Activated naive CD8-positive, alpha-beta T cell (primary cell): ENCODE data around the gene POLA1.

Experiments
- H3K27ac Mint-ChIP-seq: one replicate; pipeline ENCODE4 v1.8.0; 2021; ENCODE audit warnings: mixed read lengths
- H3K27me3 Mint-ChIP-seq: one replicate; pipeline ENCODE4 v1.8.0; 2021; ENCODE audit warnings: mixed read lengths
- H3K36me3 Mint-ChIP-seq: one replicate; pipeline ENCODE4 v1.8.0; 2021; ENCODE audit warnings: mixed read lengths
- H3K4me1 Mint-ChIP-seq: one replicate; pipeline ENCODE4 v1.8.0; 2021; ENCODE audit warnings: low read depth, mixed read lengths
- H3K4me3 Mint-ChIP-seq: one replicate; pipeline ENCODE4 v1.8.0; 2021; ENCODE audit warnings: mild to moderate bottlenecking, mixed read lengths
- H3K9me3 Mint-ChIP-seq: one replicate; pipeline ENCODE4 v1.8.0; 2021; ENCODE audit warnings: low read depth, mixed read lengths

Gene POLA1

DNA sequence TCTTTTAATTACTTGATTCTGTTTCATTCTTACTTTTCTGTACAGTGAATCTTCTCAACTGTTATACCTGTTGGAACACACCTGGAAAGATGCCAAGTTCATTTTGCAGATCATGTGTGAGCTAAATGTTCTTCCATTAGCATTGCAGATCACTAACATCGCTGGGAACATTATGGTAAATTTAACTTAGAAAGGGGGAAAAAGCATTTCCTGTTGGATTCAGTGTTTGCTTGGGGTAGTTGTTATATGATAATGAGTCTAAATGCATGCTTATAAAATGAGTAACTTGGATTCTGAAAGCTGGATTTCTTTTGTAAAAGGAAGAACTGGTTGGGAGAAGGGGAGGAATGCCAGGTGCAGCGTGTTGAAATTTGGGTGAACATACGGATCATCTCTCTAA is 47.6 kb downstream of the POLA1 start:
- Mint-ChIP-seq H3K9me3 (no peaks in the 10 kb centered on the region), H3K27ac (no peak overlapping the region), H3K27me3 (no peaks in the 10 kb centered on the region), H3K36me3 (peaks cover 2% of the 10 kb centered on the region), H3K4me1 (no peaks in the 10 kb centered on the region), H3K4me3 (no peak overlapping the region)

DNA sequence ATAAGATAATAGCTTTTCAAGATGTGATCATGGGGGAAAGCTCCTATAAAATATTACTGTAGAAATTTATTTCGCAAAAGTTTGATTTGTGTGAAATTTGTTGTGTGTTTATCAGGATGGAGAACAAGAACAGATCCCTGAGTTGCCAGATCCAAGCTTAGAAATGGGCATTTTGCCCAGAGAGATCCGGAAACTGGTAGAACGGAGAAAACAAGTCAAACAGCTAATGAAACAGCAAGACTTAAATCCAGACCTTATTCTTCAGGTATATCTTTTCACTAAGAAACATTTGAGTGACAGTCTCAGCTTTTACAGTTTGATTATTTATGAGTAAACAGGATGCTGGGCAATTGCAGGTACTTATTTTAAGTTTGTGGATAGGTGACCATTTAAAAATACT is 54.5 kb downstream of the POLA1 start:
- Mint-ChIP-seq H3K4me3 (no peak overlapping the region), H3K27me3 (no peaks in the 10 kb centered on the region), H3K4me1 (no peaks in the 10 kb centered on the region), H3K9me3 (no peaks in the 10 kb centered on the region), H3K36me3 (peaks cover 5% of the 10 kb centered on the region), H3K27ac (no peak overlapping the region)

DNA sequence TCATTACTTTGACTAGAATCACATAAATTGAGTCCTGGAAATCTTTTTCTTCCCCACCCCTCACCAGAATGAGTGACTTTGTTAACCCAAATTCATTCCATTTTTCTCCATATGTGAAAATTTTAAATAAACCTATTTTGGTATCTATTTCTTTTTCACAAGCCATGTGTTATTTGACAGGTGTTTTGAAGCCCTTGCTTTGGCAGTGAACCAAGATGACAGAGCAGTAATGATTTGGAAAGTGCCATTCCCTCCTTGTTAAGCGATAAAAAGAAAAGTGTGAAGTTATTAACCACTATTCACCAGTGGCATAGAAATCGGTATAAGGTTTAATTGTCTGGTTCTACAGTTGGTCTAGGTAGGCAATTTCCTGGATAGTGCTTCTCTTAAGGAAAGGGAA is 66.1 kb downstream of the POLA1 start:
- no peaks in the 10 kb centered on the region for H3K27me3 Mint-ChIP-seq
- no peaks in the 10 kb centered on the region for H3K9me3 Mint-ChIP-seq
- no peak overlapping the region for H3K27ac Mint-ChIP-seq
- H3K4me3 Mint-ChIP-seq, result no peak overlapping the region
- H3K36me3 Mint-ChIP-seq, result peaks cover 7% of the 10 kb centered on the region
- no peaks in the 10 kb centered on the region for H3K4me1 Mint-ChIP-seq

- Mint-ChIP-seq H3K27ac (no peak overlapping the region), H3K4me1 (no peaks in the 10 kb centered on the region)
These were observed 66.8 kb downstream of the POLA1 start for GRCh38 chrX:24760363-24761000.

GRCh38 chrX:24761306-24761705 is 67.6 kb downstream of the POLA1 start:
- Mint-ChIP-seq H3K27ac (no peak overlapping the region), H3K9me3 (no peaks in the 10 kb centered on the region), H3K36me3 (peaks cover 8% of the 10 kb centered on the region), H3K4me1 (no peaks in the 10 kb centered on the region), H3K4me3 (no peak overlapping the region), H3K27me3 (no peaks in the 10 kb centered on the region)

More at GRCh38 chrX:24760363-24761000, 66.8 kb downstream of the POLA1 start:
- no peak overlapping the region for H3K4me3 Mint-ChIP-seq
- H3K27me3 Mint-ChIP-seq, result no peaks in the 10 kb centered on the region
- no peaks in the 10 kb centered on the region for H3K9me3 Mint-ChIP-seq
- H3K36me3 Mint-ChIP-seq, result peaks cover 7% of the 10 kb centered on the region

DNA sequence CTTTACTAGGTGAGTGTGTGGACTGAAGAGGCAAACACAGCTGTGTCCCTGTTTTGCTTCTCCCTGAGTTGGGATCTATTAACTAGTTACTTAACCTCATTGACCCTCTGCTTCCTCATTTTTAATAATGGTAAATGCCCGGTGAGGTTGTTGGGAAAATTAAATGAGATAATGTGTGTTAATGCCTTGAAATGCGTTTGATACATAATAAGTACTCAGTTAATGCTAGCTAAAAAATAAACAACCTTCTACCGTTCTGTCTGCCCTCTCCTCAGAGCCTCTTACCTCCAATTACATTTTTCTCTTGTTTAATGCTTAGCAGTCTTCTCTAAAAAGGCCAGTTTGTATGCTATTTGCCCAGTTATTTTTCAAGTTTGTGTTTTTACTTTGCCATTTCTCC is 70.3 kb downstream of the POLA1 start:
- peaks cover 12% of the 10 kb centered on the region for H3K36me3 Mint-ChIP-seq
- no peak overlapping the region for H3K27ac Mint-ChIP-seq
- no peaks in the 10 kb centered on the region for H3K9me3 Mint-ChIP-seq
- no peaks in the 10 kb centered on the region for H3K27me3 Mint-ChIP-seq
- no peaks in the 10 kb centered on the region for H3K4me1 Mint-ChIP-seq
- H3K4me3 Mint-ChIP-seq, result no peak overlapping the region

GRCh38 chrX:24767557-24767956 is 73.8 kb downstream of the POLA1 start:
- H3K4me3 Mint-ChIP-seq, result no peak overlapping the region
- H3K27me3 Mint-ChIP-seq, result no peaks in the 10 kb centered on the region
- no peak overlapping the region for H3K27ac Mint-ChIP-seq
- peaks cover 7% of the 10 kb centered on the region for H3K36me3 Mint-ChIP-seq
- H3K9me3 Mint-ChIP-seq, result no peaks in the 10 kb centered on the region
- no peaks in the 10 kb centered on the region for H3K4me1 Mint-ChIP-seq

DNA sequence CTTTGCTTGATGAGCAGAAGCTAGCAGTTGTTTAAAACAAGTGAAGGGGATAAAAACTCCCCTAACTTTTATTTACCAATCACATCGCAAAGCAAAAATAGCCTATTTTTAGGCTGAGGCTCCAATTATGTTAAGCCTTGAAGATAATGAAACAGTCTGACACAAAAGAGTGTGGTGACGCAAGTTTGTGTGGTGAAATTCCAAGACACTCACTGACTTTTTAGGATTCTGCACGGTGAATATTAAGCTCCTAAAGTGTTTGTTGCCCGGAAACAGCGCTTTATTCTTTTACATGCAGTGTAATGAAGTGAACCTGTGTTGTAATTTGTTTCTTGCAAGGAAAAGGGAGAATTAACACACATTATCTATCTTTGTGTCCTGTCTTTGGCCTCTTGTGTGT is 74.8 kb downstream of the POLA1 start:
- Mint-ChIP-seq H3K27me3 (no peaks in the 10 kb centered on the region), H3K9me3 (no peaks in the 10 kb centered on the region), H3K4me1 (no peaks in the 10 kb centered on the region), H3K36me3 (peaks cover 7% of the 10 kb centered on the region), H3K4me3 (no peak overlapping the region), H3K27ac (no peak overlapping the region)

DNA sequence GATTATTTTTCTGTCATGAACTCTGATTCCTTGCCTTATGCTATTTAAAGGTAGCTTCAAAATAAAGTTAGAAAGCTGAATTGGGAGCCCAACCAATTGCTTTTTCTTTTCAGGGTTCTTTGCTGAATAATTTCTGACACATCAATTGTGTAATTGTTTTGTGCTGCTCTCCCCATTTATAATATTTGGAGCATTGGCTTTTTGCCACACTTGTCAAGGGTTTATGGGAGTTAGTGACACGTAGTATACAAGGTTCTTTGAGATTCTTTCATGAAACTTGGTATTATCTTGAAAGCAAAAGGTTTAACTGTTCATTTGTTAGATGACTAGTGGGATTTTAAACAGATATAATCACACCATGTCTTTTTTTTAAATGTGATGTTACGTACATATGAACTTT is 80.9 kb downstream of the POLA1 start:
- no peaks in the 10 kb centered on the region for H3K9me3 Mint-ChIP-seq
- no peak overlapping the region for H3K27ac Mint-ChIP-seq
- H3K4me1 Mint-ChIP-seq, result no peaks in the 10 kb centered on the region
- no peaks in the 10 kb centered on the region for H3K27me3 Mint-ChIP-seq
- no peak overlapping the region for H3K4me3 Mint-ChIP-seq
- peaks cover 5% of the 10 kb centered on the region for H3K36me3 Mint-ChIP-seq

DNA sequence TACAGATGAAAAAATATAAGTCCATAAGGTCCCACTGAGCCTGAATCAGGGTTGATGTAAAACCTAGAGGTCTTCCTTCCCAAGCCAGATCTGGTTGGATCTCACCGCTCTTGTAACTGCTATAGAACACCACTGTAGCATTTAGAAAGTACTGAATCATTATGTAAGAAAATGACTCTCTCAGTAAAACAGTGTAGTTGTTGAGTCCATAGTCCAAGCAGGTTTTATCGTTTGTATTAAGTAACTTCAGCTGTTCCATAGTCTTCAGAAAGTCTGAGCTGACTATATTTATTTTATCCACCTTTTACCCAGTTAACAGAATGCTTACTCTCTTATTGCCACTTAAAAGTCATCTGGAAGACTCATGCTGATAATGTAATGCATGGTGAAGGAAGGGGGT is 82.2 kb downstream of the POLA1 start:
- Mint-ChIP-seq H3K4me1 (no peaks in the 10 kb centered on the region), H3K27me3 (no peaks in the 10 kb centered on the region), H3K9me3 (no peaks in the 10 kb centered on the region), H3K27ac (no peak overlapping the region), H3K4me3 (no peak overlapping the region), H3K36me3 (peaks cover 5% of the 10 kb centered on the region)

GRCh38 chrX:24777660-24778059 is 83.9 kb downstream of the POLA1 start:
- H3K27ac Mint-ChIP-seq, result no peak overlapping the region
- H3K36me3 Mint-ChIP-seq, result peaks cover 8% of the 10 kb centered on the region
- H3K9me3 Mint-ChIP-seq, result no peaks in the 10 kb centered on the region
- H3K4me3 Mint-ChIP-seq, result no peak overlapping the region
- H3K27me3 Mint-ChIP-seq, result no peaks in the 10 kb centered on the region
- H3K4me1 Mint-ChIP-seq, result no peaks in the 10 kb centered on the region

- Mint-ChIP-seq H3K27ac (no peak overlapping the region), H3K9me3 (no peaks in the 10 kb centered on the region), H3K36me3 (peaks cover 16% of the 10 kb centered on the region), H3K4me1 (no peaks in the 10 kb centered on the region), H3K27me3 (no peaks in the 10 kb centered on the region), H3K4me3 (no peak overlapping the region)
These were observed 88.3 kb downstream of the POLA1 start for GRCh38 chrX:24782011-24782410.

DNA sequence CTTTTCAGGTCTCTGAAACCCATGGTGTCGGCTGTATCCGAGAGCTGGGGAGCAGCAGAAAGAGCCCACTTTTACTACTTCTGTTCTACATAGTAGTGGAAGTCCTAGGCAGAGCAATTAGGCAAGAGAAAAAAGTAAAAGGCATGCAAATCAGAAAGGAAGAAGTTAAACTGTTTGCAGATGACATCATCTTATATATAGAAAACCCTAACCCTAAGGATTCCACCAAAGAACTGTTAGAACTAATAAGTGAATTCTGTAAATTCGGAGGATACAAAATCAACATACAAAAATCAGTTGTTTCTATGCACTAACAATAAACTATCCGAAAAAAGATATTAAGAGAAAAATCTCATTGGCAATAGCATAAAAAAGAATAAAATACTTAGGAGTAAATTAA is 95.3 kb downstream of the POLA1 start:
- Mint-ChIP-seq H3K27ac (no peak overlapping the region), H3K27me3 (no peaks in the 10 kb centered on the region), H3K36me3 (peaks cover 16% of the 10 kb centered on the region), H3K4me3 (no peak overlapping the region), H3K9me3 (no peaks in the 10 kb centered on the region), H3K4me1 (no peaks in the 10 kb centered on the region)

DNA sequence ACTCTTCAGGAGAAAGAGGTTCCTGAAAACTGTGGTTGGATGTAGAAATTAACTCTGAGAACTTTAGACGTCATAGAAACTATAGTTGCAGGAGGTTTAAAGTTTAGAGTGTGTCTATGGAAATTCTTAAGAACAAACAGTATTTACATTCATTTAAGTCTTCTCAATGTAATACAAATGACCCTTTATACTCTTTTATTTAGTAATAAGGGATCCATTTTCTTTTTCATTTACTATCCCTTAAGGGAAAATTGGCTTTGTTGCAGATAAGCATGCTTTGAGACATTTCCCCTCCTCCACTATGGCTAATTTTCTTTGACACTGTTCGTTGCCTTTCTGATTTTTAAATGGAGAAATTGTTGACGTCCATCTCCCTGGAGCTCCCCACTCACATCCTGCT is 96.4 kb downstream of the POLA1 start:
- Mint-ChIP-seq H3K27me3 (no peaks in the 10 kb centered on the region), H3K9me3 (no peaks in the 10 kb centered on the region), H3K4me1 (no peaks in the 10 kb centered on the region), H3K36me3 (peaks cover 20% of the 10 kb centered on the region), H3K4me3 (no peak overlapping the region), H3K27ac (no peak overlapping the region)

- Mint-ChIP-seq H3K4me3 (no peak overlapping the region), H3K27me3 (no peaks in the 10 kb centered on the region), H3K9me3 (no peaks in the 10 kb centered on the region), H3K36me3 (peaks cover 15% of the 10 kb centered on the region), H3K27ac (no peak overlapping the region), H3K4me1 (no peaks in the 10 kb centered on the region)
These were observed 102.5 kb downstream of the POLA1 start for GRCh38 chrX:24796204-24796603.

- Mint-ChIP-seq H3K9me3 (no peaks in the 10 kb centered on the region), H3K27me3 (no peaks in the 10 kb centered on the region), H3K4me1 (no peaks in the 10 kb centered on the region), H3K4me3 (no peak overlapping the region), H3K27ac (no peak overlapping the region), H3K36me3 (peaks cover 16% of the 10 kb centered on the region)
These were observed 105.4 kb downstream of the POLA1 start for GRCh38 chrX:24799078-24799477.
